Epithelial cell of esophagus (primary cell): ENCODE data around the gene KHDRBS2.

Source experiments
- DNase-seq: peaks from one replicate; pipeline ENCODE4 v3.0.0; 2010; ENCODE audit warnings: low read depth
- H3K4me3 ChIP-seq: 2 replicates; pipeline ENCODE4 v1.5.1; 2011; ENCODE audit warnings: mild to moderate bottlenecking, low read length, control low read depth
- TF ChIP-seq, protein P1 (sequence below): IDR thresholded peaks from 2 replicates; pipeline ENCODE4 v1.5.1; 2011; ENCODE audit warnings: low read depth, mild to moderate bottlenecking, low read length, control low read depth, inconsistent platforms; ENCODE audit not compliant: insufficient read depth; ENCODE audit errors: missing control alignments

Gene KHDRBS2

GRCh38 chr6:62192593-62192992 lies 93.4 kb downstream of the KHDRBS2 start:
- DNase-seq, result no peak
- H3K4me3 ChIP-seq, result no peak overlapping the region
- TF ChIP-seq, protein P1, sequence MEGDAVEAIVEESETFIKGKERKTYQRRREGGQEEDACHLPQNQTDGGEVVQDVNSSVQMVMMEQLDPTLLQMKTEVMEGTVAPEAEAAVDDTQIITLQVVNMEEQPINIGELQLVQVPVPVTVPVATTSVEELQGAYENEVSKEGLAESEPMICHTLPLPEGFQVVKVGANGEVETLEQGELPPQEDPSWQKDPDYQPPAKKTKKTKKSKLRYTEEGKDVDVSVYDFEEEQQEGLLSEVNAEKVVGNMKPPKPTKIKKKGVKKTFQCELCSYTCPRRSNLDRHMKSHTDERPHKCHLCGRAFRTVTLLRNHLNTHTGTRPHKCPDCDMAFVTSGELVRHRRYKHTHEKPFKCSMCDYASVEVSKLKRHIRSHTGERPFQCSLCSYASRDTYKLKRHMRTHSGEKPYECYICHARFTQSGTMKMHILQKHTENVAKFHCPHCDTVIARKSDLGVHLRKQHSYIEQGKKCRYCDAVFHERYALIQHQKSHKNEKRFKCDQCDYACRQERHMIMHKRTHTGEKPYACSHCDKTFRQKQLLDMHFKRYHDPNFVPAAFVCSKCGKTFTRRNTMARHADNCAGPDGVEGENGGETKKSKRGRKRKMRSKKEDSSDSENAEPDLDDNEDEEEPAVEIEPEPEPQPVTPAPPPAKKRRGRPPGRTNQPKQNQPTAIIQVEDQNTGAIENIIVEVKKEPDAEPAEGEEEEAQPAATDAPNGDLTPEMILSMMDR, result no peak

DNA sequence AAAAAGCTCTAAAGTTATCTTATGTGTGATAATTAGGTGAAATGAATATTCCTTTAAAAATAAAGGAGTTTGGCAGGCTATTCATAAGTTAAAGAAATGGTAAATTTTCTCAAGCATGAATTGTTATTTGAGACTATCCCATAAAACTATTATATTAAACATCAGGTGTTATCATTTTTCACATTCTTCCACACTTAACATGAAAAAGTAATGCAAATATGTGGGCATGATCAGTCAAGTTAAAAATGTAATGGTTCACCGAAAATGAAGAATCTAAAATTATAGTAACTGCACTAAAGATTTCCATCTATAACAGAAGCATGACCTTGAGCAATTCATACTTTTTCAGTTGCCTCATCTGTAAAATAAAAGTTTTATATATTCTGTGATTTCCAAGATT lies 110.8 kb downstream of the KHDRBS2 start:
- no peak overlapping the region for H3K4me3 ChIP-seq
- DNase-seq, result no peak
- TF ChIP-seq, protein P1, result no peak

DNA sequence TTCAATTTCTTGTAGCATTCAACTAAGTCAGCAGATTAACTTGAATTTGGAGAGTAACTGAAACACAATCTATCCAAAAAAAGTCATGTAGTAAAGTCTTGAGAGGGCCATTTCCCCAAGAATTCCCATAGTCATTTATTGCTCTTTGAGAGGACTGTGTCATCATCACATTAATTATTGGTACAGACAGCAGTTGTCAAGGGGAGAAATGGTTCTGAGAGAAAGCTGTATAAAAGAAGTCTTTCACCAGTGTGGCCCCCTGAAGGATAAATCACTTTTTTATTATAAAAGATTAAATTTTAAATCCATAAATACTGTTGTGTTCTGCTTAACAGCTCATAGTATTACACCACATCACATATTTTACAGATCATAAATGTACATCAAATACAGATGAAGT lies 111.5 kb downstream of the KHDRBS2 start:
- H3K4me3 ChIP-seq, result no peak overlapping the region
- TF ChIP-seq, protein P1, result no peak
- no peak for DNase-seq

GRCh38 chr6:62167736-62168135 lies 118.3 kb downstream of the KHDRBS2 start:
- DNase-seq, result no peak
- no peak overlapping the region for H3K4me3 ChIP-seq
- TF ChIP-seq, protein P1, result no peak

DNA sequence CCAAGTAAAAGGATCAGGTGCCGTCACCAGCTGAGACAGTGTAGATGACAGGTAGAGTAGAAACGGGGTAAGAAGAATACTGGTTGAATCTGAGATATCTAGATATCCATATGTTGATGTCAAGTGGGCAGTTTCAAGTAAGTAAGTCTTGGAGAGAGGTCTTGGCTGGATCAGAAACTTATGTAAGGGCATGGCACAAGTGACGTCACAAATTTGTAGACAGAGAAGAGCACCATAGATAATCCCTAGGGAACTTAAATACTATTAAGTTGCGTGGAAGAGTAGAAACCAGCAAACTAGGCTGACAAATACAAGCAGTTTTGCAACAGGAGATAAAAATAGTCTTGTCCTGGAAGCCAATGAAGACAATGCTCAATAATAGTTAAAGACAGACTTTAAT lies 123.2 kb downstream of the KHDRBS2 start:
- no peak for DNase-seq
- no peak overlapping the region for H3K4me3 ChIP-seq
- TF ChIP-seq, protein P1, result no peak

- no peak for DNase-seq
- H3K4me3 ChIP-seq, result no peak overlapping the region
- TF ChIP-seq, protein P1, result no peak
Observed at GRCh38 chr6:62152796-62153195, 133.2 kb downstream of the KHDRBS2 start.

DNA sequence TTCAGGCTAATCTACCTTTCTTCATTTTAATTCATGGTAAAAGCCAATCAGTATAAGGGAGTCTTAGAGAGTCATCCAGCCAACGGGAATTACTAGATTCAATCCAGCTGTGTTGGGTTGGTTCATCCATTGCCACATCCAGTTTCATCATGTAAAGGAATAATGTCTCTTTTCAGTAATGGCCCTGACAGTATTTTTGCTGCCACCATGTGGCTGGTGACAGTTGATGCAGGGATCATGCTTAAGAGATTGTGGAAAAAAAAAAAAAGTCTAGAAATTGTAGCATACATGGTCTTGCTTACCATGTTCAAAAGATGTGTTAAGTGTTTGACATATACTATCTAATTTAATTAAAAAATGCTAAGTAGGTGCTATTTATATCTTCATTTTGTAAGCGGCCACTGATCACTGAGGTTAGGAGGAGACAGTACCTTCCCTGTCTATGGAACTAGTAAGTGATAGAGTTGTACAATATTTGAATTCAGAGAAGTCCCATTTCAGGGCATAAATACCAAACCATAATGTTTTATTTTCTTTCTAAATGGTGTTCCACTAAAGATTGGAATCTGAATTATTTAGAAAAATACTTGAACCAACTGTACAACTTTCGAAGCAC lies 135.9 kb downstream of the KHDRBS2 start:
- H3K4me3 ChIP-seq, result no peak overlapping the region
- peak; percentile 70 for DNase-seq
- TF ChIP-seq, protein P1, result peak; percentile 77
